Activated CD8-positive, alpha-beta T cell treated with anti-CD3 and anti-CD28 coated beads, Interleukin-2, amount 10 ng/mL, durations not matched to agents 7 days and 5 days (primary cell): ENCODE data around the gene DNAJC10. TPM values are rescaled to one million over a fixed set of nuclear protein-coding genes. Genes with fewer than 3 reads are reported as not detected.

Experiments used
- ATAC-seq: fragments of 150-1000 bp; cut with Tn5 transposase; one replicate; pipeline ENCODE4 v1.10.0; 2021; ENCODE audit warnings: moderate library complexity
- CTCF ChIA-PET: fragments of 350-600 bp; sonication (Branson Sonifier 250); formaldehyde crosslinking; loops from one replicate; lab custom pipeline; 2021; ENCODE audit warnings: antibody characterized with exemption; lab: Charles Lee
- POLR2A ChIA-PET: fragments of 350-600 bp; sonication (Branson Sonifier 250); formaldehyde crosslinking; loops from one replicate; lab custom pipeline; 2021; ENCODE audit warnings: antibody characterized with exemption; lab: Charles Lee
- DNase-seq: peaks from one replicate; pipeline ENCODE4 v3.0.0-alpha.2; 2020
- H3K27ac Mint-ChIP-seq: one replicate; pipeline ENCODE4 v1.8.0; 2021; ENCODE audit warnings: mild to moderate bottlenecking, mixed read lengths
- H3K27me3 Mint-ChIP-seq: one replicate; pipeline ENCODE4 v1.8.0; 2021; ENCODE audit warnings: low read depth, mixed read lengths
- H3K36me3 Mint-ChIP-seq: one replicate; pipeline ENCODE4 v1.8.0; 2021; ENCODE audit warnings: low read depth, mixed read lengths
- H3K4me1 Mint-ChIP-seq: one replicate; pipeline ENCODE4 v1.8.0; 2021; ENCODE audit warnings: low read depth, mixed read lengths
- H3K4me3 Mint-ChIP-seq: one replicate; pipeline ENCODE4 v1.8.0; 2021; ENCODE audit warnings: mild to moderate bottlenecking, mixed read lengths
- H3K9me3 Mint-ChIP-seq: one replicate; pipeline ENCODE4 v1.8.0; 2022; ENCODE audit warnings: mixed read lengths; ENCODE audit not compliant: insufficient read depth
- total RNA-seq, 2 experiments: library from RNA; stranded (reverse); gene quantifications; one replicate each; pipeline ENCODE4 v1.2.3, GENCODE V29; 2021

DNAJC10 gene
- total RNA-seq, 2 experiments from 2014 or later, result 41.4 to 51.4 TPM

- Mint-ChIP-seq H3K27ac (no peak overlapping the region), H3K4me1 (no peaks in the 10 kb centered on the region), H3K36me3 (no peaks in the 10 kb centered on the region), H3K27me3 (peaks cover 24% of the 10 kb centered on the region), H3K4me3 (no peak overlapping the region), H3K9me3 (no peaks in the 10 kb centered on the region)
- CTCF ChIA-PET, result no interaction called here
- DNase-seq (no peak), ATAC-seq (no peak)
- POLR2A ChIA-PET, result no interaction called here
Observed at GRCh38 chr2:182798736-182799135, 82.7 kb downstream of the DNAJC10 start.

- no peak overlapping the region for H3K27ac Mint-ChIP-seq
- H3K27me3 Mint-ChIP-seq, result peaks cover 27% of the 10 kb centered on the region
- ChIA-PET POLR2A (no interaction called here), CTCF (interaction anchor here (1.0 to 1.2 kb wide), 2 partner anchors 13 to 176 kb away, joined by 3 read pairs; no protein-coding TSS in a partner anchor)
- ATAC-seq, result no peak
- H3K9me3 Mint-ChIP-seq, result no peaks in the 10 kb centered on the region
- DNase-seq, result no peak
- H3K4me3 Mint-ChIP-seq, result no peak overlapping the region
- no peaks in the 10 kb centered on the region for H3K4me1 Mint-ChIP-seq
- H3K36me3 Mint-ChIP-seq, result no peaks in the 10 kb centered on the region
Observed at GRCh38 chr2:182804128-182804527, 88.1 kb downstream of the DNAJC10 start.

- Mint-ChIP-seq H3K36me3 (no peaks in the 10 kb centered on the region), H3K4me3 (no peak overlapping the region), H3K27me3 (peaks cover 23% of the 10 kb centered on the region), H3K9me3 (no peaks in the 10 kb centered on the region), H3K4me1 (no peaks in the 10 kb centered on the region), H3K27ac (no peak overlapping the region)
- ChIA-PET CTCF (no interaction called here), POLR2A (no interaction called here)
- ATAC-seq, result no peak
- DNase-seq, result no peak
Observed at GRCh38 chr2:182807319-182807718, 91.3 kb downstream of the DNAJC10 start.

DNA sequence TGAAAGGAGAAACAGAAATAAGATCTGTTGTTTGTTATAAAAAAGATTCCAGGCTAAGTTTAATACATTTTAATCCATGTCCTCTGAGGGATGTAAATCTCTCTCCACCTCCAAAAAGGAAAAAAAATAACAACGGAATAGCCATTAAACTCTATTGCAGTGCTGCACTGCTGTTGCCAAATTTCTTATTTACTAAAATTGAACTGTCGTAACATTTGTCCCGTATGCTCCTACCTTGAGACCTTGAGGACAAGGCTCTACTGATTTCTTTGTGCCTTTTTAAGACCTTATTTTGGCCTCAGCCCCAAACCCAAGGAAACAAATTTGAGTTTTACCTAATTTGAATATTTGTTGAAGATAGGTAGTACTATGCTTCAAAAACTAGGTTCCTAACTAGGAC is 94.0 kb downstream of the DNAJC10 start:
- POLR2A ChIA-PET, result no interaction called here
- no peak overlapping the region for H3K27ac Mint-ChIP-seq
- ATAC-seq, result no peak

GRCh38 chr2:182814380-182814779 is 98.3 kb downstream of the DNAJC10 start:
- no peak overlapping the region for H3K4me3 Mint-ChIP-seq
- DNase-seq (no peak), ATAC-seq (no peak)
- H3K9me3 Mint-ChIP-seq, result no peaks in the 10 kb centered on the region
- no peaks in the 10 kb centered on the region for H3K36me3 Mint-ChIP-seq
- peaks cover 16% of the 10 kb centered on the region for H3K27me3 Mint-ChIP-seq
- CTCF ChIA-PET, result no interaction called here
- POLR2A ChIA-PET, result no interaction called here
- H3K27ac Mint-ChIP-seq, result no peak overlapping the region
- H3K4me1 Mint-ChIP-seq, result no peaks in the 10 kb centered on the region

More for the DNA sequence above, 94.0 kb downstream of the DNAJC10 start:
- no peaks in the 10 kb centered on the region for H3K4me1 Mint-ChIP-seq
- H3K9me3 Mint-ChIP-seq, result no peaks in the 10 kb centered on the region
- no peaks in the 10 kb centered on the region for H3K36me3 Mint-ChIP-seq
- CTCF ChIA-PET, result no interaction called here
- no peak overlapping the region for H3K4me3 Mint-ChIP-seq
- peaks cover 17% of the 10 kb centered on the region for H3K27me3 Mint-ChIP-seq
- DNase-seq, result no peak

- Mint-ChIP-seq H3K4me1 (no peaks in the 10 kb centered on the region), H3K36me3 (no peaks in the 10 kb centered on the region), H3K9me3 (no peaks in the 10 kb centered on the region), H3K27ac (no peak overlapping the region), H3K4me3 (no peak overlapping the region), H3K27me3 (peaks cover 16% of the 10 kb centered on the region)
- DNase-seq, result no peak
- ChIA-PET CTCF (no interaction called here), POLR2A (no interaction called here)
- ATAC-seq, result no peak
Observed at GRCh38 chr2:182814804-182815203, 98.7 kb downstream of the DNAJC10 start.

DNA sequence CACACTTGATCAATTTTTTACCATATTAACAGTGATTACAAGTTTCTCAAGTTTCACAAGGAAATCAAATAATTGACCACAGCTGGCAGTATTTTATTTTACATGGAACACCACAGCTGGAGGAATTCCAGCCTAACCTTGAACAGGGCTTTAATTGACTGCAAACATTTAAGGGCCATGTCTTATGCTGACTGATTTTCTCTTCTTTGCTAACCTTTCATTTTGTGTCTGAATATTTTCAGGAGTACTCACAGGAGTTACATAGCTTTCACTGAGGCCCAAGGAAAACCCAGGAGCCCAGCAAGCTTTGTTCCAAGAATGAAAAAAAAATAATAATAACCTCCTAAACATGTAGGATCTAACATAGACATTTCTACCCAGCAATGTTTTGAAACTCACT is 100.8 kb downstream of the DNAJC10 start:
- H3K4me1 Mint-ChIP-seq, result no peaks in the 10 kb centered on the region
- DNase-seq, result no peak
- ChIA-PET POLR2A (no interaction called here), CTCF (no interaction called here)
- H3K36me3 Mint-ChIP-seq, result no peaks in the 10 kb centered on the region
- ATAC-seq, result no peak
- H3K4me3 Mint-ChIP-seq, result no peak overlapping the region
- no peaks in the 10 kb centered on the region for H3K9me3 Mint-ChIP-seq
- H3K27ac Mint-ChIP-seq, result no peak overlapping the region
- H3K27me3 Mint-ChIP-seq, result peaks cover 13% of the 10 kb centered on the region

DNA sequence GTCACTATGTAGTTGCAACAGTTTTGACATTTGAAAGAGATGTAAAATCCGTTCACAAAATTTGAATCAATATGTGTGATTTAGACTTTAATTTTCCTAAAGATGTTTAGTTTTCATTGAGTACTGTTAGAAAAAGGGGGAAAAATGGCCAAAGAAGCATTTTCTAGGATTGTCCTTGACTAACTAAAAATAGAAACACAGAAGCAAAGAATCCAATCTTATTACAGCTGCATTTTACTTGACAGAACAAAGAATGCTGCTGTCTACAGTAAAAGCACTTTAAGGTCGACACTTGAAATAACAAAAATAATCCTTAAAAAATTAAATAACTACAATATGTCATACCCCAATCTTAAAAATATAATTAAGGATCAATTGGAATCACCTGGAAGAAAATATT is 101.5 kb downstream of the DNAJC10 start:
- no peaks in the 10 kb centered on the region for H3K36me3 Mint-ChIP-seq
- DNase-seq (no peak), ATAC-seq (no peak)
- peaks cover 10% of the 10 kb centered on the region for H3K27me3 Mint-ChIP-seq
- no peak overlapping the region for H3K27ac Mint-ChIP-seq
- CTCF ChIA-PET, result no interaction called here
- H3K9me3 Mint-ChIP-seq, result no peaks in the 10 kb centered on the region
- POLR2A ChIA-PET, result no interaction called here
- H3K4me1 Mint-ChIP-seq, result no peaks in the 10 kb centered on the region
- H3K4me3 Mint-ChIP-seq, result no peak overlapping the region

DNA sequence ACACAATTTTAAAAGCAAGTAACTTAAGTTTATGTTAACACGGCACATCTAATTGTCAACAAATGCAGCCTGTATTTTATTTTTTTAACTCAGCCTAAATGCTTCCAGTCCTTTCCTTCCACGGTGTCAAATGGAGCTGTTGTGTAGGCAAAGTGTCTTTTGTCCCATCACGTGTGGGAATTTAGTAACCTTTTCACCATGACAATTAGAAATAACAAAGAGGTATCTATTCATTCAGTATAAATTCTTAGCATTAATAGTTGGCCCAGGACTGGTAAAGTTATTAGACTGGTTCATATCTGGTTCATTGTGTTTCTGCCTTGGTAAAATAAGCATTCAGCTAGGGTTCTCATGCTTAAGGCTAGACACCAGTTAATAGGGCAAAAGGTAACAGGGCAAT is 102.4 kb downstream of the DNAJC10 start:
- ATAC-seq, result no peak
- CTCF ChIA-PET, result no interaction called here

GRCh38 chr2:182818925-182819324 is 102.9 kb downstream of the DNAJC10 start:
- peaks cover 17% of the 10 kb centered on the region for H3K27me3 Mint-ChIP-seq
- H3K4me1 Mint-ChIP-seq, result no peaks in the 10 kb centered on the region
- no peak overlapping the region for H3K27ac Mint-ChIP-seq
- H3K36me3 Mint-ChIP-seq, result no peaks in the 10 kb centered on the region
- H3K9me3 Mint-ChIP-seq, result no peaks in the 10 kb centered on the region
- CTCF ChIA-PET, result no interaction called here
- no peak overlapping the region for H3K4me3 Mint-ChIP-seq
- ATAC-seq (no peak), DNase-seq (no peak)
- POLR2A ChIA-PET, result interaction anchor here (0.7 kb wide), 1 partner anchor 997 kb away, joined by 3 read pairs; no protein-coding TSS in a partner anchor

More for the DNA sequence above, 102.4 kb downstream of the DNAJC10 start:
- Mint-ChIP-seq H3K36me3 (no peaks in the 10 kb centered on the region), H3K27me3 (peaks cover 14% of the 10 kb centered on the region), H3K9me3 (no peaks in the 10 kb centered on the region), H3K27ac (no peak overlapping the region), H3K4me3 (no peak overlapping the region), H3K4me1 (no peaks in the 10 kb centered on the region)
- POLR2A ChIA-PET, result no interaction called here
- no peak for DNase-seq

- POLR2A ChIA-PET, result interaction anchor here (0.7 kb wide), 1 partner anchor 997 kb away, joined by 3 read pairs; no protein-coding TSS in a partner anchor
- no peak overlapping the region for H3K27ac Mint-ChIP-seq
- no peak for ATAC-seq
- H3K27me3 Mint-ChIP-seq, result peaks cover 17% of the 10 kb centered on the region
- H3K9me3 Mint-ChIP-seq, result no peaks in the 10 kb centered on the region
- H3K36me3 Mint-ChIP-seq, result no peaks in the 10 kb centered on the region
- no peak overlapping the region for H3K4me3 Mint-ChIP-seq
- CTCF ChIA-PET, result no interaction called here
- no peak for DNase-seq
- no peaks in the 10 kb centered on the region for H3K4me1 Mint-ChIP-seq
Observed at GRCh38 chr2:182819412-182819811, 103.4 kb downstream of the DNAJC10 start.

GRCh38 chr2:182821182-182821581 is 105.1 kb downstream of the DNAJC10 start:
- ChIA-PET POLR2A (no interaction called here), CTCF (no interaction called here)
- no peak for ATAC-seq
- Mint-ChIP-seq H3K4me3 (no peak overlapping the region), H3K9me3 (no peaks in the 10 kb centered on the region), H3K36me3 (no peaks in the 10 kb centered on the region), H3K4me1 (no peaks in the 10 kb centered on the region), H3K27ac (no peak overlapping the region), H3K27me3 (peaks cover 14% of the 10 kb centered on the region)
- no peak for DNase-seq

- Mint-ChIP-seq H3K36me3 (no peaks in the 10 kb centered on the region), H3K27ac (no peak overlapping the region), H3K27me3 (peaks cover 19% of the 10 kb centered on the region), H3K9me3 (no peaks in the 10 kb centered on the region), H3K4me1 (no peaks in the 10 kb centered on the region), H3K4me3 (no peak overlapping the region)
- ChIA-PET CTCF (interaction anchor here (0.6 kb wide), 1 partner anchor 87 kb away, joined by 3 read pairs; no protein-coding TSS in a partner anchor), POLR2A (no interaction called here)
- DNase-seq (no peak), ATAC-seq (no peak)
Observed at GRCh38 chr2:182822733-182823132, 106.7 kb downstream of the DNAJC10 start.
